NB4 (cell line): Measurements from ENCODE around the gene MT1X.

ENCODE experiments used
- POLR2A ChIP-seq: IDR thresholded peaks from 2 replicates; pipeline ENCODE4 v1.6.1; 2011; ENCODE audit warnings: mild to moderate bottlenecking; ENCODE audit not compliant: insufficient read length; ENCODE audit errors: extremely low read depth
- TF ChIP-seq, protein P1 (sequence below): IDR thresholded peaks from 2 replicates; pipeline ENCODE4 v1.6.1; 2011; ENCODE audit warnings: low read depth, low read length

DNA sequence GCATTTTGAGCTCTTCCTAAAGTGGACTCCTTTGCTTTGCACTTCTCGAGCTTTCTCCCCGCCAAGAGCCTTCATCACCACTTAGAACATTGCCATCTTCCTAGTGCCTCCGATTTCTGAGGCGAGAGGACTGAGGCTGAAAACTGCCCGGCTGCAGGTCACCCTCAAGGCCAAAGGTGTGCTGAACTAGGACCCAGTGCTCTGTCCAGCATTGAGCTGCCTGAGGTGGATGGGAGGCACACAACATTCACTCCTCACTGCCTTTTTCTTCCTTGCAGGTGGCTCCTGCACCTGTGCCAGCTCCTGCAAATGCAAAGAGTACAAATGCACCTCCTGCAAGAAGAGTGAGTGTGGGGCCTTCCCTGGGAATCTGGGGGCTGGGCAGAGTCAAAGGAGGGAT lies 38.4 kb upstream of the MT1X start:
- TF ChIP-seq, protein P1, sequence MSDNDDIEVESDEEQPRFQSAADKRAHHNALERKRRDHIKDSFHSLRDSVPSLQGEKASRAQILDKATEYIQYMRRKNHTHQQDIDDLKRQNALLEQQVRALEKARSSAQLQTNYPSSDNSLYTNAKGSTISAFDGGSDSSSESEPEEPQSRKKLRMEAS, result no peak
- no peak for TF ChIP-seq POLR2A
